Gastrocnemius medialis (tissue), 4 donors: ENCODE results near the gene GMEB2.

Source experiments
- CTCF ChIP-seq, 5 experiments: fragments of 450-650 bp in 3 of 5; fragments of 200-600 bp in 2 of 5; sonication (generic) in 2 of 5; IDR thresholded peaks in 4 of 5; conservative IDR thresholded peaks in 1 of 5; 1 replicate in 4 of 5; 2 replicates in 1 of 5; pipeline ENCODE4 v1.5.1; 2016 to 2019; ENCODE audit warnings: antibody characterized with exemption in 5 of 5, mild to moderate bottlenecking in 3 of 5, moderate library complexity in 3 of 5
- POLR2A ChIP-seq, 2 donors: fragments of 450-650 bp; IDR thresholded peaks; one replicate each; pipeline ENCODE4 v1.6.1; 2017; ENCODE audit warnings: antibody characterized with exemption in 2 of 2, mild to moderate bottlenecking in 2 of 2, moderate library complexity in 2 of 2

- TF ChIP-seq CTCF (IDR thresholded peaks at IDR 0.05 in 4 of 5, conservative IDR thresholded peaks at IDR 0.05 in 1 of 5) (no peak), POLR2A (IDR thresholded peaks at IDR 0.05) (peak in 1 of 2 donors; percentile 8)
Observed at GRCh38 chr20:63641146-63641791, 14.4 kb upstream of the GMEB2 start.
